Left lobe of liver (tissue), 1 donor: ENCODE measurements around the gene POLR2H. TPM values are rescaled to one million over a fixed set of nuclear protein-coding genes. Genes with fewer than 3 reads are reported as not detected.

Experiments
- total RNA-seq: library from RNA; stranded (reverse); gene quantifications from one replicate; pipeline ENCODE4 v1.2.1, GENCODE V29; 2021
- donor health status: DM: no; HTN: yes; CAD: no.

The POLR2H gene
- total RNA-seq, 1 donor from 2014 or later = 33.9 TPM

Other genes starting within 250 kb of the POLR2H start
- gene EIF2B5, start 226.4 kb upstream of the POLR2H start, total RNA-seq = 19.6 TPM
- gene DVL3, start 206.3 kb upstream of the POLR2H start, total RNA-seq = 26.9 TPM
- 119 TPM for gene AP2M1, start 186.9 kb upstream of the POLR2H start, total RNA-seq
- gene ABCF3, start 175.5 kb upstream of the POLR2H start, total RNA-seq = 53.8 TPM
- 0.75 TPM for gene VWA5B2, start 132.1 kb upstream of the POLR2H start, total RNA-seq
- 38.8 TPM for gene ALG3, start 112.7 kb upstream of the POLR2H start, total RNA-seq
- gene EEF1AKMT4, start 112.0 kb upstream of the POLR2H start, total RNA-seq = 7.0 TPM
- 0.43 TPM for gene CAMK2N2, start 100.2 kb upstream of the POLR2H start, total RNA-seq
- not detected for gene ECE2, start 85.7 kb upstream of the POLR2H start, total RNA-seq
- gene PSMD2, start 62.5 kb upstream of the POLR2H start, total RNA-seq = 94.1 TPM
- 341 TPM for gene EIF4G1, start 47.1 kb upstream of the POLR2H start, total RNA-seq
- gene FAM131A, start 24.1 kb upstream of the POLR2H start, total RNA-seq = 2.5 TPM
- gene CLCN2, start 105 bp upstream of the POLR2H start, total RNA-seq = 4.8 TPM
- 8.5 TPM for gene THPO, start 16.5 kb downstream of the POLR2H start, total RNA-seq
- 88.3 TPM for gene CHRD, start 18.3 kb downstream of the POLR2H start, total RNA-seq
- 0.65 TPM for gene EPHB3, start 200.1 kb downstream of the POLR2H start, total RNA-seq